HCT116 (cell line): ENCODE results near the gene MGME1. TPM values are rescaled to one million over a fixed set of nuclear protein-coding genes. Genes with fewer than 3 reads are reported as not detected.

Experiments
- ATAC-seq: fragments of 200-7000 bp; cut with Tn5 transposase; 2 replicates; pipeline ENCODE4 v1.9.1; 2020; ENCODE audit warnings: mild to moderate bottlenecking, moderate library complexity
- BruUV-seq: library from RNA; stranded (reverse); fragments of 400-500 nt; replicated peaks from 2 replicates; lab custom pipeline; 2021; lab: Mats Ljungman, UMichigan
- CTCF ChIA-PET: fragments of 300-600 bp; sonication (Branson Sonifier 250); formaldehyde crosslinking; loops from one replicate; lab custom pipeline; 2021; ENCODE audit warnings: antibody characterized with exemption; lab: Charles Lee
- POLR2A ChIA-PET: fragments of 300-600, 350-600 bp; sonication (Branson Sonifier 250); formaldehyde crosslinking; loops from one replicate; lab custom pipeline; 2021; ENCODE audit warnings: antibody characterized with exemption; lab: Charles Lee
- RAD21 ChIA-PET, 2 experiments: fragments of 300-600 bp; sonication (Branson Sonifier 250); formaldehyde crosslinking; loops; one replicate each; lab custom pipeline; 2023; ENCODE audit warnings: low total read pairs in 2 of 2; ENCODE audit not compliant: uncharacterized antibody in 2 of 2, unreplicated experiment in 2 of 2, low non-redundant PET in 1 of 2; lab: Charles Lee
- DNase-seq: peaks from one replicate; pipeline ENCODE4 v3.0.0-alpha.2; 2010; ENCODE audit warnings: low read depth, low spot score
- H2AFZ ChIP-seq: fragments of 200-600 bp; shearing (Covaris generic), sonication (generic); 2 replicates; pipeline ENCODE4 v1.6.1; 2017; ENCODE audit warnings: low read depth, mixed run types, mixed read lengths, antibody characterized with exemption, low read length; ENCODE audit not compliant: poor library complexity, severe bottlenecking
- H3K27ac ChIP-seq: 2 replicates; pipeline ENCODE4 v1.5.1; 2012; ENCODE audit warnings: low read depth, low read length
- H3K27me3 ChIP-seq: fragments of 200-600 bp; sonication (generic); 2 replicates; pipeline ENCODE4 v1.6.1; 2016; ENCODE audit warnings: mixed run types, low read length, mixed read lengths; ENCODE audit not compliant: insufficient read depth
- H3K36me3 ChIP-seq, 2 experiments: fragments of 200-500 bp in 1 of 2; fragments of 200-600 bp in 1 of 2; sonication (Bioruptor generic) in 1 of 2; sonication (generic) in 1 of 2; 2 replicates each; pipeline versions ENCODE4 v1.5.1 to v1.6.1; 2014 to 2016; ENCODE audit warnings: low read length in 2 of 2, inconsistent platforms in 1 of 2, mixed read lengths in 1 of 2, mixed run types in 1 of 2; ENCODE audit not compliant: insufficient read depth in 2 of 2, control insufficient read depth in 1 of 2
- H3K4me1 ChIP-seq, 2 experiments: fragments of 200-600 bp in 1 of 2; sonication (generic) in 1 of 2; 2 replicates each; pipeline versions ENCODE4 v1.5.1 to v1.6.1; 2012 to 2017; ENCODE audit warnings: low read length in 2 of 2, inconsistent platforms in 1 of 2, mild to moderate bottlenecking in 1 of 2, mixed read lengths in 1 of 2, mixed run types in 1 of 2, moderate library complexity in 1 of 2; ENCODE audit not compliant: insufficient read depth in 2 of 2, control insufficient read depth in 1 of 2
- H3K4me2 ChIP-seq: fragments of 200-600 bp; sonication (generic); 2 replicates; pipeline ENCODE4 v1.6.1; 2017; ENCODE audit warnings: mixed run types, low read length, mixed read lengths
- H3K4me3 ChIP-seq, 2 experiments: fragments of 200-600 bp in 1 of 2; sonication (generic) in 1 of 2; replicated peaks in 1 of 2; 2 replicates each; pipeline ENCODE4 v1.5.1; 2011 to 2016; ENCODE audit warnings: low read length in 2 of 2, control low read depth in 1 of 2, low read depth in 1 of 2, mild to moderate bottlenecking in 1 of 2, mixed read lengths in 1 of 2, mixed run types in 1 of 2
- H3K79me2 ChIP-seq: fragments of 200-600 bp; sonication (generic); 2 replicates; pipeline ENCODE4 v1.6.1; 2017; ENCODE audit warnings: mild to moderate bottlenecking, mixed run types, low read length, moderate library complexity, mixed read lengths; ENCODE audit not compliant: insufficient read depth
- H3K9ac ChIP-seq: fragments of 200-600 bp; sonication (generic); 2 replicates; pipeline ENCODE4 v1.6.1; 2016; ENCODE audit warnings: low read length, mixed read lengths
- H3K9me2 ChIP-seq: fragments of 200-600 bp; sonication (generic), shearing (Covaris generic); 2 replicates; pipeline ENCODE4 v1.6.1; 2017; ENCODE audit warnings: mixed run types, mild to moderate bottlenecking, moderate library complexity; ENCODE audit not compliant: insufficient read depth
- H3K9me3 ChIP-seq, 2 experiments: fragments of 200-500 bp in 1 of 2; fragments of 200-600 bp in 1 of 2; sonication (Bioruptor generic) in 1 of 2; sonication (generic) in 1 of 2; 2 replicates each; pipeline ENCODE4 v1.6.1; 2014 to 2017; ENCODE audit warnings: low read length in 2 of 2, mixed read lengths in 2 of 2, inconsistent platforms in 1 of 2, low read depth in 1 of 2, mild to moderate bottlenecking in 1 of 2, mixed run types in 1 of 2, moderate library complexity in 1 of 2; ENCODE audit not compliant: control insufficient read depth in 1 of 2, insufficient read depth in 1 of 2
- H4K20me1 ChIP-seq: fragments of 200-600 bp; sonication (generic), shearing (Covaris generic); 2 replicates; pipeline ENCODE4 v1.6.1; 2017; ENCODE audit warnings: mixed run types, mild to moderate bottlenecking, moderate library complexity; ENCODE audit not compliant: insufficient read depth
- CEBPB ChIP-seq: IDR thresholded peaks from 2 replicates; pipeline ENCODE4 v1.6.1; 2012; ENCODE audit warnings: low read depth
- CTCF ChIP-seq, 3 experiments: fragments of 200-600 bp in 1 of 3; sonication (generic) in 1 of 3; IDR thresholded peaks in 2 of 3; conservative IDR thresholded peaks in 1 of 3; 2 replicates each; pipeline ENCODE4 v1.5.1; 2012 to 2017; ENCODE audit warnings: low read depth in 2 of 3, low read length in 2 of 3, antibody characterized with exemption in 1 of 3, borderline replicate concordance in 1 of 3, control low read depth in 1 of 3, mild to moderate bottlenecking in 1 of 3, mixed read lengths in 1 of 3, mixed run types in 1 of 3, moderate library complexity in 1 of 3; ENCODE audit not compliant: insufficient read depth in 1 of 3
- EGR1 ChIP-seq: IDR thresholded peaks from 2 replicates; pipeline ENCODE4 v1.6.1; 2012; ENCODE audit warnings: low read depth
- ELF1 ChIP-seq: IDR thresholded peaks from 2 replicates; pipeline ENCODE4 v1.6.1; 2012; ENCODE audit warnings: low read depth, borderline replicate concordance
- EZH2 ChIP-seq: fragments of 200-600 bp; sonication (generic); IDR thresholded peaks from 2 replicates; pipeline ENCODE4 v1.6.1; 2017; ENCODE audit warnings: antibody characterized with exemption, mixed run types
- JUND ChIP-seq: IDR thresholded peaks from 2 replicates; pipeline ENCODE4 v1.6.1; 2012
- SP1 ChIP-seq: IDR thresholded peaks from 2 replicates; pipeline ENCODE4 v1.6.1; 2012; ENCODE audit warnings: low read depth
- ZBTB33 ChIP-seq: IDR thresholded peaks from 2 replicates; pipeline ENCODE4 v1.6.1; 2011; ENCODE audit warnings: mild to moderate bottlenecking, low read length, moderate library complexity; ENCODE audit not compliant: insufficient replicate concordance; ENCODE audit errors: extremely low read depth
- ZFX ChIP-seq: fragments of 450-650 bp; IDR thresholded peaks from 2 replicates; pipeline ENCODE4 v1.6.1; 2017
- intact Hi-C: fragments of 100-400 bp; cut with micrococcal nuclease; formaldehyde crosslinking; loops from 2 replicates; pipeline ENCODE4 v1.10.0; 2022
- total RNA-seq: library from RNA; stranded (reverse); gene quantifications from one replicate; pipeline ENCODE4 v1.2.1, GENCODE V29; 2021; ENCODE audit not compliant: unreplicated experiment
- TF ChIP-seq, protein P1 (sequence below): IDR thresholded peaks from 2 replicates; pipeline ENCODE4 v1.6.1; 2012; ENCODE audit warnings: low read depth
- TF ChIP-seq, protein P2 (sequence below): IDR thresholded peaks from 2 replicates; pipeline ENCODE4 v1.6.1; 2012

MGME1 gene
- total RNA-seq, 1 experiment from 2014 or later, result 37.1 TPM

- TF ChIP-seq, protein P1, sequence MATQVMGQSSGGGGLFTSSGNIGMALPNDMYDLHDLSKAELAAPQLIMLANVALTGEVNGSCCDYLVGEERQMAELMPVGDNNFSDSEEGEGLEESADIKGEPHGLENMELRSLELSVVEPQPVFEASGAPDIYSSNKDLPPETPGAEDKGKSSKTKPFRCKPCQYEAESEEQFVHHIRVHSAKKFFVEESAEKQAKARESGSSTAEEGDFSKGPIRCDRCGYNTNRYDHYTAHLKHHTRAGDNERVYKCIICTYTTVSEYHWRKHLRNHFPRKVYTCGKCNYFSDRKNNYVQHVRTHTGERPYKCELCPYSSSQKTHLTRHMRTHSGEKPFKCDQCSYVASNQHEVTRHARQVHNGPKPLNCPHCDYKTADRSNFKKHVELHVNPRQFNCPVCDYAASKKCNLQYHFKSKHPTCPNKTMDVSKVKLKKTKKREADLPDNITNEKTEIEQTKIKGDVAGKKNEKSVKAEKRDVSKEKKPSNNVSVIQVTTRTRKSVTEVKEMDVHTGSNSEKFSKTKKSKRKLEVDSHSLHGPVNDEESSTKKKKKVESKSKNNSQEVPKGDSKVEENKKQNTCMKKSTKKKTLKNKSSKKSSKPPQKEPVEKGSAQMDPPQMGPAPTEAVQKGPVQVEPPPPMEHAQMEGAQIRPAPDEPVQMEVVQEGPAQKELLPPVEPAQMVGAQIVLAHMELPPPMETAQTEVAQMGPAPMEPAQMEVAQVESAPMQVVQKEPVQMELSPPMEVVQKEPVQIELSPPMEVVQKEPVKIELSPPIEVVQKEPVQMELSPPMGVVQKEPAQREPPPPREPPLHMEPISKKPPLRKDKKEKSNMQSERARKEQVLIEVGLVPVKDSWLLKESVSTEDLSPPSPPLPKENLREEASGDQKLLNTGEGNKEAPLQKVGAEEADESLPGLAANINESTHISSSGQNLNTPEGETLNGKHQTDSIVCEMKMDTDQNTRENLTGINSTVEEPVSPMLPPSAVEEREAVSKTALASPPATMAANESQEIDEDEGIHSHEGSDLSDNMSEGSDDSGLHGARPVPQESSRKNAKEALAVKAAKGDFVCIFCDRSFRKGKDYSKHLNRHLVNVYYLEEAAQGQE, result no peak
- TF ChIP-seq SP1 (no peak), ZFX (no peak), JUND (no peak), CTCF (IDR thresholded peaks at IDR 0.05 in 2 of 3, conservative IDR thresholded peaks at IDR 0.05 in 1 of 3; ENCODE audit: borderline replicate concordance in 1 of 3, insufficient read depth in 1 of 3, low read depth in 2 of 3, low read length in 2 of 3) (no peak), EZH2 (no peak), EGR1 (no peak), CEBPB (no peak)
These were observed 65.2 kb downstream of the MGME1 start (continued) for GRCh38 chr20:18034039-18034438.

DNA sequence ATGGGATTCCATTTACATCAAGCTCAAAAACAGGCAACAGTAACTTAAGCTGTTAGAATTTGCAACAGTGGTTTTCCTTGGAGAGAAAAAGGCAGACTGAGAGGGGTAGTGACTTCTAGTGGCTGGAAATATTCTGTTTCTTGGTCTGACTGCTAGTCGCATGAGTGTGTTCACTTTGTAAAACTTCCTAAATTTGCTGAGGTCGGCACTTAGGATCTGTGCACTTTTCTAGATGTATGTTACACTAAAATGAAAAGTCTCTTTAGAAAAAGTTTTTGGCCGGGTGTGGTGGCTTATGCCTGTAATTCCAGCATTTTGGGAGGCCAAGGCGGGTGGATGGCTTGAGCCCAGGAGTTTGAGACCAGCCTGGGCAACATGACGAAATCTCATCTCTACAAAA lies 70.2 kb downstream of the MGME1 start:
- ATAC-seq, result no peak
- ChIA-PET RAD21 (no interaction called here), CTCF (no interaction called here), POLR2A (no interaction called here)
- Histone ChIP-seq H3K9me2 (no peaks in the 10 kb centered on the region), H3K4me1 (no peaks in the 10 kb centered on the region), H3K4me2 (no peak overlapping the region), H3K9ac (no peak overlapping the region), H3K9me3 (peaks cover 0 to 5% of the 10 kb centered on the region in 2 experiments; a peak in 1 of 4 replicates), H3K27ac (no peak overlapping the region), H3K4me3 (no peak overlapping the region), H4K20me1 (no peaks in the 10 kb centered on the region), H3K79me2 (no peaks in the 10 kb centered on the region), H3K27me3 (no peaks in the 10 kb centered on the region), H2AFZ (no peak overlapping the region), H3K36me3 (no peaks in the 10 kb centered on the region)
- no TSS peak for BruUV-seq
- intact Hi-C loops, result no loop called here
- no peak for DNase-seq
- TF ChIP-seq SP1, result no peak
- TF ChIP-seq JUND, result no peak
- TF ChIP-seq CEBPB, result no peak
- TF ChIP-seq, protein P2, sequence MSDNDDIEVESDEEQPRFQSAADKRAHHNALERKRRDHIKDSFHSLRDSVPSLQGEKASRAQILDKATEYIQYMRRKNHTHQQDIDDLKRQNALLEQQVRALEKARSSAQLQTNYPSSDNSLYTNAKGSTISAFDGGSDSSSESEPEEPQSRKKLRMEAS, result no peak
- TF ChIP-seq ELF1, result no peak
- no peak for TF ChIP-seq ZBTB33
- no peak for TF ChIP-seq CTCF (IDR thresholded peaks at IDR 0.05 in 2 of 3, conservative IDR thresholded peaks at IDR 0.05 in 1 of 3; ENCODE audit: borderline replicate concordance in 1 of 3, insufficient read depth in 1 of 3, low read depth in 2 of 3, low read length in 2 of 3)
